ENCODE results near the gene STK39. TPM values are rescaled to one million over a fixed set of nuclear protein-coding genes. Genes with fewer than 3 reads are reported as not detected.
A peak's percentile ranks its signal among the peaks of the same experiment; 100 is the strongest.

Gene STK39
- total RNA-seq, 4 donors from 2014 or later, result 18.4 to 65.0 (median 27.1) TPM

GRCh38 chr2:168233726-168234406, 13.5 kb downstream of the STK39 start:
- peak; percentile 89 for ATAC-seq (ENCODE audit: low FRiP score)
- DNase-seq (ENCODE audit: low spot score), result no peak
- TF ChIP-seq CTCF (IDR thresholded peaks at IDR 0.05), result no peak

GRCh38 chr2:168233166-168233565, 14.2 kb downstream of the STK39 start:
- TF ChIP-seq CTCF (IDR thresholded peaks at IDR 0.05), result no peak
- no peak for DNase-seq (ENCODE audit: low spot score)
- no peak for ATAC-seq (ENCODE audit: low FRiP score)

GRCh38 chr2:168231609-168232241, 15.7 kb downstream of the STK39 start:
- DNase-seq (ENCODE audit: low spot score), result no peak
- ATAC-seq (ENCODE audit: low FRiP score), result no peak
- TF ChIP-seq CTCF (IDR thresholded peaks at IDR 0.05), result no peak

- DNase-seq (ENCODE audit: low spot score), result no peak
- TF ChIP-seq CTCF (IDR thresholded peaks at IDR 0.05), result no peak
- ATAC-seq (ENCODE audit: low FRiP score), result no peak
These were observed 17.0 kb downstream of the STK39 start for GRCh38 chr2:168230389-168230788.

GRCh38 chr2:168224346-168224745, 23.0 kb downstream of the STK39 start:
- no peak for TF ChIP-seq CTCF (IDR thresholded peaks at IDR 0.05)
- ATAC-seq (ENCODE audit: low FRiP score), result no peak
- no peak for DNase-seq (ENCODE audit: low spot score)

GRCh38 chr2:168222088-168222487, 25.3 kb downstream of the STK39 start:
- no peak for DNase-seq (ENCODE audit: low spot score)
- TF ChIP-seq CTCF (IDR thresholded peaks at IDR 0.05), result no peak
- no peak for ATAC-seq (ENCODE audit: low FRiP score)
